ENCODE measurements around the gene HACL1. TPM values are rescaled to one million over a fixed set of nuclear protein-coding genes. Genes with fewer than 3 reads are reported as not detected.
"Not testable (repeated sequence)": the region's sequence is repeated elsewhere in the genome, so short reads cannot be mapped to it uniquely, and the experiment has no call there.

The HACL1 gene
- total and polyA plus RNA-seq, 8 donors, result 6.5 to 18.8 (median 12.1) TPM

DNA sequence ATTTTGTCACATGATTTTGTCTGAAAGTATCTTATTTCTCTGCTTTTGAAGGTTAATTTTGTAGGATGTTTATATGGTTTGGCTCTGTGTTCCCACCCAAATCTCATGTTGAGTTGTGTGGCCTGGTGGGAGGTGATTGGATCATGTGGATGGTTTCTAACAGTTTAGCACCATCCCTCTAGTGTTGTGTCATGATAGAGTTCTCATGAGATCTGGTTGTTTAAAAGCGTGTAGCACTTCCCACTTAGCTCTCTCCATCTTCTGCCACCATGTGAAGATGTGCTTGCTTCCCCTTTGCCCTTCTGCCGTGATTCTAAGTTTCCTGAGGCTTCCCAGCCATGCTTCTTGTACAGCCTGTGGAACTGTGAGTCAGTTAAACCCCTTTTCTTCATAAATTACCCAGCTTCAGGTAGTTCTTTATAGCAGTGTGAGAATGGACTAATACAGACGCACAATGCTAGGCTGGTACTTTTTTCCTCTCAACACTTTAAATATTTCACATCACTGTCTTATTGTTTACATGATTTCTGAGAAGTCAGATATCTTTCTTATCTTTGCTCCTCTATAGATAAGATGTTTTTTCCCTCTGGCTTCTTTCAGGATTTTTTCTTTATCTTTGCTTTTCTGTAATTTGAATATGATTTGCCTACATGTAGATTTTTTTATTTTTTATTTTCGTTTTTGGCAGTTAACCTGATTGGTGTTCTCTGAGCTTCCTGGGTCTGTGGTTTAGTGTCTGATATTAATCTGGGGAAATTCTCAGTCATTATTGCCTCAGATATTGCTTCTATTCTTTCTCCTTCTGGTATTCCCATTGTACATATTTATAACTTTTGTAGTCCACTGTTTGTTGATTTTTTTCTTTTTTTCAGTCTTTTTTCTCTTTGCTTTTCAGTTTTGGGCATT lies 22.4 kb upstream of the HACL1 start:
- DNase-seq (no peak), FAIRE-seq (no peak), ATAC-seq (no peak)
- no peaks in the 10 kb centered on the region for H3K27me3 ChIP-seq
- intact Hi-C loops (cut with DNase I), result no loop called here
- TF ChIP-seq, protein P1, sequence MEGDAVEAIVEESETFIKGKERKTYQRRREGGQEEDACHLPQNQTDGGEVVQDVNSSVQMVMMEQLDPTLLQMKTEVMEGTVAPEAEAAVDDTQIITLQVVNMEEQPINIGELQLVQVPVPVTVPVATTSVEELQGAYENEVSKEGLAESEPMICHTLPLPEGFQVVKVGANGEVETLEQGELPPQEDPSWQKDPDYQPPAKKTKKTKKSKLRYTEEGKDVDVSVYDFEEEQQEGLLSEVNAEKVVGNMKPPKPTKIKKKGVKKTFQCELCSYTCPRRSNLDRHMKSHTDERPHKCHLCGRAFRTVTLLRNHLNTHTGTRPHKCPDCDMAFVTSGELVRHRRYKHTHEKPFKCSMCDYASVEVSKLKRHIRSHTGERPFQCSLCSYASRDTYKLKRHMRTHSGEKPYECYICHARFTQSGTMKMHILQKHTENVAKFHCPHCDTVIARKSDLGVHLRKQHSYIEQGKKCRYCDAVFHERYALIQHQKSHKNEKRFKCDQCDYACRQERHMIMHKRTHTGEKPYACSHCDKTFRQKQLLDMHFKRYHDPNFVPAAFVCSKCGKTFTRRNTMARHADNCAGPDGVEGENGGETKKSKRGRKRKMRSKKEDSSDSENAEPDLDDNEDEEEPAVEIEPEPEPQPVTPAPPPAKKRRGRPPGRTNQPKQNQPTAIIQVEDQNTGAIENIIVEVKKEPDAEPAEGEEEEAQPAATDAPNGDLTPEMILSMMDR (IDR thresholded peaks at IDR 0.05), result no peak
- WGBS, 2 donors, result 67 to 78% methylated on average over 4 of the region's 4 CpGs
- no peaks in the 10 kb centered on the region for H3K9me3 ChIP-seq
- no peak overlapping the region for H3K27ac ChIP-seq
- peaks cover 0 to 6% (median 0%) of the 10 kb centered on the region in 3 donors for H3K4me1 ChIP-seq
- H3K36me3 ChIP-seq, result no peaks in the 10 kb centered on the region
- H3K4me3 ChIP-seq, result no peak overlapping the region

DNA sequence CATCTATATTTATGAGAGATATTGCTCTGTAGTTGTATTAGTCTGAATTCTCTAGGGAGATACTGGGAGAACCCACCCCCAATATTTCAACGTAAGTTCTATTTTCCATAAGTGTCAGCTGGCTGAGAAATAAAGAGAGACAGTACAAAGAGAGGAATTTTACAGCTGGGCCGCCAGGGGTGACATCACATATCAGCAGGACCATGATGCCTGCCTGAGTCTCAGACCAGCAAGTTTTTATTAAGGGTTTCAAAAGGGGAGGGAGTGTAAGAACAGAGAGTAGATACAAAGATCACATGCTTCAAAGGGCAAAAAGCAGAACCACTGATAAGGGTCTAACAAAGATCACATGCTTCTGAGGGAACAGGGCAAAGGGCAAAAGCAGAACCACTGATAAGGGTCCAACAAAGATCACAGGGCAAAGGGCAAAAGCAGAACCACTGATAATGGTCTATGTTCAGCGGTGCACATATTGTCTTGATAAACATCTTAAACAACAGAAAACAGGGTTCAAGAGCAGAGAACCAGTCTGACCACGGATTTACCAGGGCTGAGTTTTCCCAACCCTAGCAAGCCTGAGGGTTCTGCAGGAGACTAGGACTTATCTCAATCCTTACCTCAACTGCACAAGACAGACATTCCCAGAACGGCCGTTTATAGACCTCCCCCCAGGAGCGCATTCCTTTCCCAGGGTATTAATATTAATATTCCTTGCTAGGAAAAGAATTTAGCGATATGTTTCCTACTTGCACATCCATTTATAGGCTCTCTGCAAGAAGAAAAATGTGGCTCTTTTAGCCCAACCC lies 18.5 kb upstream of the HACL1 start:
- H3K4me1 ChIP-seq; H3K36me3 ChIP-seq; H3K9me3 ChIP-seq; DNase-seq; H3K4me3 ChIP-seq; intact Hi-C loops (cut with DNase I); FAIRE-seq; ATAC-seq; H3K27me3 ChIP-seq; H3K27ac ChIP-seq: not testable (repeated sequence)
- 88% methylated on average over 8 of the region's 8 CpGs for WGBS, 2 donors

DNA sequence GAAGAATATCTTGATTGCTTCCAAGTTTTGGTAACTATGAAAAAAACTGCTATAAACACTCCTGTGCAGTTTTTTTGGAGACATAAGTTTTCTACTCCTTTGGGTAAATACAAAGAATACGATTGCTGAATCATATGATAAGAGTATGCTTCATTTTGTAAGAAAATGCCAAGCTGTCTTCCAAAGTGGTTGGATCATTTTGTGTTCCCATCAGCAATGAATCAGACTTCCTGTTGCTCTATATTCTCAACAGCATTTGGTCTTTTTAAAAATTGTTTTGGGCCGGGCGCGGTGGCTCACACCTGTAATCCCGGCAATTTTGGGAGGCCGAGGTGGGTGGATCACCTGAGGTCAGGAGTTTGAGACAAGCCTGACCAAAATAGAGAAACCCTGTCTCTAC lies 14.7 kb upstream of the HACL1 start:
- DNase-seq (no peak), FAIRE-seq (no peak), ATAC-seq (no peak)
- H3K27me3 ChIP-seq, result no peaks in the 10 kb centered on the region
- H3K9me3 ChIP-seq, result no peaks in the 10 kb centered on the region
- H3K4me3 ChIP-seq, result no peak overlapping the region
- TF ChIP-seq, protein P1 (IDR thresholded peaks at IDR 0.05), result no peak
- intact Hi-C loops (cut with DNase I), result no loop called here
- WGBS, 2 donors, result 89% methylated on average over 6 of the region's 6 CpGs
- H3K36me3 ChIP-seq, result no peaks in the 10 kb centered on the region
- no peak overlapping the region for H3K27ac ChIP-seq
- peaks cover 12 to 19% (median 13%) of the 10 kb centered on the region in 3 donors for H3K4me1 ChIP-seq

DNA sequence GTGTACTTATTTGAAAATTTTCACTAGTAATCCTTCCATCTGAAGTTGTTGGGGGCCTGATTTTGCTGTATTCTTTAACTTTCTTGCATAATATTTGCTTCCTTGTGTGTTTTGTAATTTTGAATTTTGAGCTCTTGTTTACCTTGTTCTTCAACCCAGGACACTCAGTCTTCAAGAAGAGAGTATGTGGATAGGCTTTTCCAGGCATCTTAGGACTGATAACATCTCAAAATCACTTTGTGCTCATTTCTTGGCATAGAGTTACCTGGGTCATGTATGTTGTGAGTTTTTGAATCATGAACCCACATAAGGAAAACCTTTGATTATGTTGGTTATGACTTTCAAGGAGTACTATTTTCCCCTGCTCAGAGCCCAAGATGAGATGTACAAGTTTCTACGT lies 13.6 kb upstream of the HACL1 start:
- FAIRE-seq, result no peak
- ATAC-seq, result no peak
- 84 to 85% methylated on average over 1 of the region's 1 CpG for WGBS, 2 donors
- H3K4me3 ChIP-seq, result no peak overlapping the region
- no peaks in the 10 kb centered on the region for H3K9me3 ChIP-seq
- no peak for DNase-seq
- no peaks in the 10 kb centered on the region for H3K36me3 ChIP-seq
- peaks cover 13 to 30% (median 24%) of the 10 kb centered on the region in 3 donors for H3K4me1 ChIP-seq
- intact Hi-C loops (cut with DNase I), result no loop called here
- TF ChIP-seq, protein P1 (IDR thresholded peaks at IDR 0.05), result no peak
- H3K27ac ChIP-seq, result no peak overlapping the region
- no peaks in the 10 kb centered on the region for H3K27me3 ChIP-seq

DNA sequence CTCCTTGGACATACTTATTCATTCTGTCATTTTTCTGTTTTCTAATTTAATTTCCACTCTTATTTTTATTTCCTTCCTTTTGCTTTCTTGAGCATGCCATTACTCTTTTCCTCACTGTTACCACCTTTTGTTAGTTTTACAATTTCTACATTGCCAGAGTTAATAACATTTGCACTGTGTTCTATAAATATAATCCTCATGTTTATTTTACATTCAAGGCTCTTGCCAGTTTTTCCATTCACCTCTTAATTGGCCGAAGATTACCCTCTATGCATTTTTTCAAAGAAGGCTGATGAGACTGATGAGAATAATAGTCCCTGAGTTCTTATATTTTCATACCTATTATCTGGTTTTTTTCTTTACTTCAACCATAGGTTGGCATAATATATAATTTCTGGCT lies 10.6 kb upstream of the HACL1 start:
- 27% methylated on average over 1 of the region's 1 CpG for WGBS, 2 donors
- ATAC-seq (peak in 2 of 4 donors; percentile 19 to 32), DNase-seq (no peak), FAIRE-seq (no peak)
- Histone ChIP-seq H3K4me1 (peaks cover 13 to 56% (median 43%) of the 10 kb centered on the region in 3 donors), H3K27ac (peak overlapping the region in 2 of 4 donors; percentile 23 to 50), H3K9me3 (no peaks in the 10 kb centered on the region), H3K4me3 (no peak overlapping the region), H3K36me3 (no peaks in the 10 kb centered on the region), H3K27me3 (no peaks in the 10 kb centered on the region)
- TF ChIP-seq, protein P1 (IDR thresholded peaks at IDR 0.05), result no peak
- intact Hi-C loops (cut with DNase I), result no loop called here
